GM13976 (cell line): ENCODE measurements around the gene ITGB6.

Source experiments
- DNase-seq: peaks from one replicate; pipeline ENCODE4 v3.0.0; 2012; ENCODE audit warnings: low spot score
- CTCF ChIP-seq: IDR thresholded peaks from 2 replicates; pipeline ENCODE4 v1.5.1; 2012; ENCODE audit warnings: borderline replicate concordance, mild to moderate bottlenecking; ENCODE audit not compliant: insufficient read depth; ENCODE audit errors: extremely low read depth, missing control alignments, control extremely low read depth
- in situ Hi-C: fragments of 300-500 bp; cut with MboI; formaldehyde crosslinking; loops from one replicate; pipeline ENCODE4 v1.12.0; 2022; ENCODE audit warnings: low sequenced_read_pairs, mixed read lengths, inconsistent platforms; ENCODE audit not compliant: unreplicated experiment

Gene ITGB6

GRCh38 chr2:160105366-160105765 is 94.7 kb downstream of the ITGB6 start:
- in situ Hi-C loops, result loop anchor here (10.0 kb wide), 1 partner anchor 99 kb away; the partner anchor contains the start of gene ITGB6
- DNase-seq, result no peak
- no peak for TF ChIP-seq CTCF

GRCh38 chr2:160104115-160104514 is 96.0 kb downstream of the ITGB6 start:
- DNase-seq, result no peak
- in situ Hi-C loops, result loop anchor here (10.0 kb wide), 1 partner anchor 101 kb away; the partner anchor contains the start of gene ITGB6
- no peak for TF ChIP-seq CTCF

- no peak for DNase-seq
- no peak for TF ChIP-seq CTCF
- in situ Hi-C loops, result no loop called here
Observed at GRCh38 chr2:160097326-160097725, 102.7 kb downstream of the ITGB6 start.

- in situ Hi-C loops, result no loop called here
- no peak for TF ChIP-seq CTCF
- no peak for DNase-seq
Observed at GRCh38 chr2:160096409-160096808, 103.7 kb downstream of the ITGB6 start.

- in situ Hi-C loops, result no loop called here
- no peak for DNase-seq
- TF ChIP-seq CTCF, result no peak
Observed at GRCh38 chr2:160092445-160092844, 107.6 kb downstream of the ITGB6 start.

GRCh38 chr2:160091381-160091780 is 108.7 kb downstream of the ITGB6 start:
- in situ Hi-C loops, result no loop called here
- TF ChIP-seq CTCF, result no peak
- DNase-seq, result no peak
